Activated CD8-positive, alpha-beta T cell treated with anti-CD3 and anti-CD28 coated beads for 36 hours (primary cell): ENCODE results near the gene DPF3. TPM values are rescaled to one million over a fixed set of nuclear protein-coding genes. Genes with fewer than 3 reads are reported as not detected.

Source experiments
- ATAC-seq: fragments of 200-7000 bp; cut with Tn5 transposase; one replicate; pipeline ENCODE4 v1.10.0; 2021; ENCODE audit warnings: mild to moderate bottlenecking, moderate library complexity
- CTCF ChIA-PET: fragments of 350-600 bp; sonication (Branson Sonifier 250); formaldehyde crosslinking; loops from one replicate; lab custom pipeline; 2021; ENCODE audit warnings: antibody characterized with exemption; lab: Charles Lee
- POLR2A ChIA-PET: fragments of 350-600 bp; sonication (Branson Sonifier 250); formaldehyde crosslinking; loops from one replicate; lab custom pipeline; 2021; ENCODE audit warnings: antibody characterized with exemption; lab: Charles Lee
- DNase-seq: peaks from one replicate; pipeline ENCODE4 v3.0.0-alpha.2; 2020
- H3K27ac Mint-ChIP-seq: one replicate; pipeline ENCODE4 v1.8.0; 2021; ENCODE audit warnings: mild to moderate bottlenecking, mixed read lengths
- H3K27me3 Mint-ChIP-seq: one replicate; pipeline ENCODE4 v1.8.0; 2021; ENCODE audit warnings: mixed read lengths
- H3K36me3 Mint-ChIP-seq: one replicate; pipeline ENCODE4 v1.8.0; 2021; ENCODE audit warnings: low read depth, mixed read lengths
- H3K4me1 Mint-ChIP-seq: one replicate; pipeline ENCODE4 v1.8.0; 2021; ENCODE audit warnings: low read depth, mixed read lengths
- H3K4me3 Mint-ChIP-seq: one replicate; pipeline ENCODE4 v1.8.0; 2021; ENCODE audit warnings: mild to moderate bottlenecking, moderate library complexity, mixed read lengths
- H3K9me3 Mint-ChIP-seq: one replicate; pipeline ENCODE4 v1.8.0; 2021; ENCODE audit warnings: mixed read lengths
- CTCF ChIP-seq: fragments of 200-600 bp; IDR thresholded peaks from one replicate; pipeline ENCODE4 v1.8.0; 2022; ENCODE audit warnings: antibody characterized with exemption, mild to moderate bottlenecking
- intact Hi-C: fragments of 100-400 bp; cut with micrococcal nuclease; formaldehyde crosslinking; loops from one replicate; pipeline ENCODE4 v1.10.0; 2022
- total RNA-seq, 2 experiments: library from RNA; stranded (reverse); gene quantifications; one replicate each; pipeline ENCODE4 v1.2.3, GENCODE V29; 2021

Gene DPF3
- total RNA-seq, 2 experiments from 2014 or later = 0.13 to 0.54 TPM

DNA sequence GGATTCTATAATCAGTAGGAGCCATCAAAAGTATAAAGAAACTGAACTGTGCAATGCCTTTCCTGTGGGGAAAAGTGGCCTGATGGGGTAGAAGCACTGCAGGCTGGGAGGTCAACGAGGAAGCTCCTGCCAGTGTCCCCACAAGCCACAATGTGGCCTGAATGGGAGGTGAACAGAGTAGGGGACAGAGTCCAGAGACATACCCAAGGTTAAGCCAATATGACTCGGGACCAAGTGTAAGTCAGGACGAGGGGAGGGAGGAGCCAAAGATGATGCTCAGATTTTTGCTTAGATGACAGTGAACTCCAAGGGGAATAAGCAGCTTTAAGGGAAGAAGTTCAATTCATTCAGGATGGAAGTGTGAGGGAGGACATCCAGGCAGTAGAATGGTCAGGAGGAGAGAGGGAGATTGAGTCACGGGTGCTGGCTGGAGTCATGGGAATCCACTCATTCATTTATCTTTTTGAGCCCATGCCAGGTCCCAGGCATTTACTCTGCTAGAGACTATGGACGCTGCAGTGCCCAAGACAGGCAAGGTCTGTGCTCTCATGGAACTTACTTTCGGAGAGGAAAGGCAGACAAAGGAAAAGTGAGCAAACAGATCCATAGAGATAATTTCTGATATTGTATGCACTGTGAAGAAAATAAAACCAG, 29.1 kb downstream of the DPF3 start:
- no peak for TF ChIP-seq CTCF
- no peaks in the 10 kb centered on the region for H3K9me3 Mint-ChIP-seq
- peaks cover 4% of the 10 kb centered on the region for H3K27me3 Mint-ChIP-seq
- intact Hi-C loops = no loop called here
- H3K27ac Mint-ChIP-seq = no peak overlapping the region
- no peaks in the 10 kb centered on the region for H3K36me3 Mint-ChIP-seq
- DNase-seq = no peak
- ChIA-PET POLR2A (interaction anchor here (0.6 kb wide), 1 partner anchor 11 kb away, joined by 3 read pairs; no protein-coding TSS in a partner anchor), CTCF (interaction anchor here (0.8 kb wide), 1 partner anchor 11 kb away, joined by 3 read pairs; no protein-coding TSS in a partner anchor)
- no peak for ATAC-seq
- no peak overlapping the region for H3K4me3 Mint-ChIP-seq
- no peaks in the 10 kb centered on the region for H3K4me1 Mint-ChIP-seq

DNA sequence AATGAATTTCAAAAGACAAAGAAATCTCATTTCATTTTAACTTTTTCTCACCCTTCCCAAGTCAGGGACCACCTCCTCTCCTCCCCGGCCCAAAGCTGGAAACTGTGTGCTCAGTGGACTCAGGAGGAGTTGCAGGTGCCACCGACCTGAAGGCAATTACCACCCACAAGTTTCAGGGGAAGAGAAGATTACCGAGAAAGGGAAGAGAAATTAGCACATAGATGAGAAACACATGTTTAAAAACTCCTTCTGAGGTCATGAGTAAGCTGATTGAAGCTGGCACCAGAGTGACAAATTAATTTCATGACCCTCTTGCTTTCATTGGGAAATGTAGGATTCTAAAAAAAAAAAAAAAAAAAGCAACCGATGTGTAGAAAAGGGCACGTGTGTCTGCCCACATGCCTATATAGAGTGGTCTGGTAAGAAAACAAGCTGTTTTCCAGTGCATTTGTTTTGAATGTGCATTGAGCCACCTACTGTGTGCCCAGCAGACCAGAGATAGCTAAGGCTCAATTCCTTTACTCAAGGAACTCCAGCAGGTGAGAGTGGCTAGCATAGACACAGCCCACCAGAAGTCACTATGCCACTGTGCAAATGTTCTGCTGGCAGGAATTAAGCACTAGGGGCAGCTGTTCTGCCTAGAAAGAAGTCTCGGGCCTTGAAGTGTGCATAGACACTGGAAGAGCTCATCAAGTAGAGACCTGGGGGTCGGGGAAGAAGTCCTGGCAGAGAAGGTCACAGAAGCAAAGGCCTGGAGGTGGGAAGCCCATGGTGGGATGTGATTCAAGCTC, 30.5 kb downstream of the DPF3 start:
- ChIA-PET CTCF (interaction anchor here (1.1 to 1.9 kb wide), 4 partner anchors 33 to 346 kb away, joined by 3 to 7 read pairs (median 4); no protein-coding TSS in a partner anchor), POLR2A (interaction anchor here (0.7 kb wide), 1 partner anchor 97 kb away, joined by 3 read pairs; no protein-coding TSS in a partner anchor)
- intact Hi-C loops = no loop called here
- Mint-ChIP-seq H3K9me3 (no peaks in the 10 kb centered on the region), H3K36me3 (no peaks in the 10 kb centered on the region), H3K4me1 (no peaks in the 10 kb centered on the region), H3K4me3 (no peak overlapping the region), H3K27me3 (peaks cover 4% of the 10 kb centered on the region), H3K27ac (no peak overlapping the region)
- TF ChIP-seq CTCF = no peak
- DNase-seq = no peak
- ATAC-seq = no peak

DNA sequence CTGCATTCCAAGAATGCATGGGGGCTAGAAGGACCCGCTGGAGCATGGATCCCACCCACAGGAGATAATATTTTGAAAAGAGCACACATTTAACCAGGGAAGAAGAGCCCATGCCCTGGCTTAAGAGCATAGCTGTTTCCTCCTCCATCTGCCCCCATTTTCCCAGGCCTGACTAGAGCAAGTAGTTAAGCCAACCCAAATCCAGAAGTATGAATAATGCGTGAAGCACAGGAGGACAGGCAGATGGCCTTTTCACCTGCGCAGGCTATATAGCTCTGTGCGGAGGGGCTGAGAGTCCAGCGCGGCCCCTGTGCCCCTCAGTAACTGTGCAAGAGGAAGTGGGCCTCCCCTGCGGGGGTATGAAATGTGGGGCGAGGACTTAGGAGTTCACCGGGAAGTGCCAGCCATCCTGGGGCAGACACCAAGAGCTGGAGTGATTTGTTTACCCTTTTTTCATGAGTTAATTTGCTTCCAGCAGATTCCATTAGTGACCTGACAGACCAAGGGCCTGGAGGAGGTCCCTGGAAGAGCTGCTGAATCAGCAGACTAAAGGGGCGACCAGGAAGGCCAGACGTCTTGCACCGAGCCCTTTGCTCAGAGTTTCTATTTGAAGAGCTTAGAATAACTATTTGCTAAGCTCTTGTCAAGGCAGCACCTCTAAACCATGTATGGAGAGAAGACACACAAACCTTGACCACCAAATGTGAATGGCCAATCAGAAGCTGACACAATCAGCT, 37.2 kb downstream of the DPF3 start:
- intact Hi-C loops = no loop called here
- CTCF ChIA-PET = interaction anchor here (1.2 kb wide), 2 partner anchors 30 to 48 kb away, joined by 3 to 4 read pairs; no protein-coding TSS in a partner anchor
- no peak for ATAC-seq

DNA sequence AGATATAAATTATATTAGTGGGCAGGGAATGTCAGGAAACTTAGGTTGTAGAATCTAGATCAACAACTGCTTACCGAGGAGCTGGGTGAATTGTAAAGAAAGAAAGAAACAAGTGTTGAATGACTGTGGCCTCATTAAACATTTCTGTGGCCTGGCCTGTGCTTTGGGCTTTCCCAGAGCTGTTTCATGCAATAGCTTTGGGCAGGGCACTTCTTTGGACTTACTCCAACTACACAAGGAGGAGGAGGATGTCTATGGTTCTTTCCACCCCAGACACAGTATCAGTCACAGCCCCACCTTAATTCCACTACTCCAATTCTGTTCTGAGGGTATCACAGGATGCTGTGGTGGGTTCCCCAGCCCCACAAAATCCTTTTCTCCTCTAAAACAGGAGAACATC, 38.0 kb downstream of the DPF3 start:
- H3K4me3 Mint-ChIP-seq = no peak overlapping the region
- DNase-seq (no peak), ATAC-seq (no peak)
- TF ChIP-seq CTCF = no peak
- POLR2A ChIA-PET = no interaction called here
- no peaks in the 10 kb centered on the region for H3K36me3 Mint-ChIP-seq
- no peaks in the 10 kb centered on the region for H3K9me3 Mint-ChIP-seq
- CTCF ChIA-PET = interaction anchor here (1.2 kb wide), 1 partner anchor 31 kb away, joined by 3 read pairs; no protein-coding TSS in a partner anchor
- intact Hi-C loops = no loop called here
- H3K27me3 Mint-ChIP-seq = no peaks in the 10 kb centered on the region
- peaks cover 7% of the 10 kb centered on the region for H3K4me1 Mint-ChIP-seq
- H3K27ac Mint-ChIP-seq = no peak overlapping the region

More for the DNA sequence above, 37.2 kb downstream of the DPF3 start:
- Mint-ChIP-seq H3K4me3 (no peak overlapping the region), H3K27me3 (no peaks in the 10 kb centered on the region), H3K9me3 (no peaks in the 10 kb centered on the region), H3K36me3 (no peaks in the 10 kb centered on the region), H3K4me1 (peaks cover 7% of the 10 kb centered on the region), H3K27ac (no peak overlapping the region)
- no peak for TF ChIP-seq CTCF
- POLR2A ChIA-PET = interaction anchor here (0.9 kb wide), 1 partner anchor 13 kb away, joined by 3 read pairs; no protein-coding TSS in a partner anchor
- DNase-seq = no peak
